A673 (cell line): ENCODE data around the gene ZFP37.
"Not testable (repeated sequence)": the region's sequence is repeated elsewhere in the genome, so short reads cannot be mapped to it uniquely, and the experiment has no call there.

Source experiments
- EZH2 ChIP-seq: fragments of 200-600 bp; sonication (generic); IDR thresholded peaks from 2 replicates; pipeline ENCODE4 v1.6.1; 2017; ENCODE audit warnings: borderline replicate concordance, low read depth, mild to moderate bottlenecking, mixed read lengths, antibody characterized with exemption, low read length; ENCODE audit not compliant: poor library complexity, severe bottlenecking
- TF ChIP-seq, protein P1 (sequence below): fragments of 300-800, 200-600 bp; sonication (generic); conservative IDR thresholded peaks from 2 replicates; pipeline ENCODE4 v1.5.1; 2017; ENCODE audit warnings: low read depth, mild to moderate bottlenecking, antibody characterized with exemption, low read length, moderate library complexity, mixed read lengths

GRCh38 chr9:113105345-113105744 is 48.8 kb upstream of the ZFP37 start:
- TF ChIP-seq, protein P1, sequence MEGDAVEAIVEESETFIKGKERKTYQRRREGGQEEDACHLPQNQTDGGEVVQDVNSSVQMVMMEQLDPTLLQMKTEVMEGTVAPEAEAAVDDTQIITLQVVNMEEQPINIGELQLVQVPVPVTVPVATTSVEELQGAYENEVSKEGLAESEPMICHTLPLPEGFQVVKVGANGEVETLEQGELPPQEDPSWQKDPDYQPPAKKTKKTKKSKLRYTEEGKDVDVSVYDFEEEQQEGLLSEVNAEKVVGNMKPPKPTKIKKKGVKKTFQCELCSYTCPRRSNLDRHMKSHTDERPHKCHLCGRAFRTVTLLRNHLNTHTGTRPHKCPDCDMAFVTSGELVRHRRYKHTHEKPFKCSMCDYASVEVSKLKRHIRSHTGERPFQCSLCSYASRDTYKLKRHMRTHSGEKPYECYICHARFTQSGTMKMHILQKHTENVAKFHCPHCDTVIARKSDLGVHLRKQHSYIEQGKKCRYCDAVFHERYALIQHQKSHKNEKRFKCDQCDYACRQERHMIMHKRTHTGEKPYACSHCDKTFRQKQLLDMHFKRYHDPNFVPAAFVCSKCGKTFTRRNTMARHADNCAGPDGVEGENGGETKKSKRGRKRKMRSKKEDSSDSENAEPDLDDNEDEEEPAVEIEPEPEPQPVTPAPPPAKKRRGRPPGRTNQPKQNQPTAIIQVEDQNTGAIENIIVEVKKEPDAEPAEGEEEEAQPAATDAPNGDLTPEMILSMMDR: not testable (repeated sequence)
- not testable (repeated sequence) for TF ChIP-seq EZH2
